SW 1271 (cell line): ENCODE data around the gene MECR.

Source experiments
- DNase-seq, 2 experiments: peaks; one replicate each; lab custom pipeline; 2025; lab: John Stamatoyannopoulos, UW

MECR gene, protein sequence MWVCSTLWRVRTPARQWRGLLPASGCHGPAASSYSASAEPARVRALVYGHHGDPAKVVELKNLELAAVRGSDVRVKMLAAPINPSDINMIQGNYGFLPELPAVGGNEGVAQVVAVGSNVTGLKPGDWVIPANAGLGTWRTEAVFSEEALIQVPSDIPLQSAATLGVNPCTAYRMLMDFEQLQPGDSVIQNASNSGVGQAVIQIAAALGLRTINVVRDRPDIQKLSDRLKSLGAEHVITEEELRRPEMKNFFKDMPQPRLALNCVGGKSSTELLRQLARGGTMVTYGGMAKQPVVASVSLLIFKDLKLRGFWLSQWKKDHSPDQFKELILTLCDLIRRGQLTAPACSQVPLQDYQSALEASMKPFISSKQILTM

GRCh38 chr1:29230553-29231378, at the start of gene MECR:
Gene MECR, minus strand, starts transcription at chr1:29230934. Its CDS starts 28 bp downstream, at chr1:29230906.
- DNase-seq: peak; percentile 60 to 84

DNA sequence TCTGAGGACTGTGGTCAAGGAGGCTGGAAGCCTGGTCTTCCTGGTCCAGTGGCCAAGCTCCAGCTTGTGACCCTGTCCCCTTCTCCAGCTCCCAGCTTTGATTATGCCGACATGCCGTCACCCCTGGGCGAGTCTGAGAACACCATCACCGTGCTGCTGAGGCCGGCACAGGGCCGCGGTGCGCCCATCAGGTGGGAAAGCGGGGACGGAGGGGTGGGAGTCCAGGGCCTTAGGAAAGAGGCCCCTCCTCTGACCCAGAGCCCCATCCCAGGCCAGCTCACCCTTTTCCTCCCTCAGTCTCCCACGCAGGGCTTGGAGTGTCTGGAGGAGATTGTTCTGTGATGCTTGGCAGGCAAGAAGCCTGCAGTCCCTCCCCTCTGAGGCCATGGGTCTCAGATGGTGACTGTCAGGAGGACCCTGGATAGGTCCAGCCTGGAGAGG, 49.2 kb upstream of the MECR start:
- DNase-seq: no peak

DNA sequence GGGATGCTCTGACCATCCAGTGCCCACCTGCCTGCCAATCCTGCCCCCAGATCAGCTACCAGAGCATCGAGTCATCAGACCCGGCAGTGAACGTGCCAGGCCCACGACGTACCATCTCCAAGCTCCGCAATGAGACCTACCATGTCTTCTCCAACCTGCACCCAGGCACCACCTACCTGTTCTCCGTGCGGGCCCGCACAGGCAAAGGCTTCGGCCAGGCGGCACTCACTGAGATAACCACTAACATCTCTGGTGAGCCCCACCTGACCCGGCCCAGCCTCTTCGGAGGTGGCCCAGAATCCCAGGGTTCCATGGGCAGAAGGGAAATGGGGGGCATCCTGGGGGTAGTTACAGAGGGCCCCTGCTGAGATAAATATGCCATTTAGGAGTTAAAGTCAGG, 48.7 kb upstream of the MECR start:
- no peak for DNase-seq

GRCh38 chr1:29278124-29278523, 47.4 kb upstream of the MECR start:
- no peak for DNase-seq

DNA sequence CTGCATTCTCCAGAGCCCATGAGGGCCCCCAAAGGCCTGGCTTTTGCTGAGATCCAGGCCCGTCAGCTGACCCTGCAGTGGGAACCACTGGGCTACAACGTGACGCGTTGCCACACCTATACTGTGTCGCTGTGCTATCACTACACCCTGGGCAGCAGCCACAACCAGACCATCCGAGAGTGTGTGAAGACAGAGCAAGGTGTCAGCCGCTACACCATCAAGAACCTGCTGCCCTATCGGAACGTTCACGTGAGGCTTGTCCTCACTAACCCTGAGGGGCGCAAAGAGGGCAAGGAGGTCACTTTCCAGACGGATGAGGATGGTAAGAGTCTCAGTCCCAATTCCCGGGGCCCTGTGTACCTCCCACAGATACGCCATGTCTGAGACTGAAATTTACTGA, 44.7 kb upstream of the MECR start:
- DNase-seq: no peak

DNA sequence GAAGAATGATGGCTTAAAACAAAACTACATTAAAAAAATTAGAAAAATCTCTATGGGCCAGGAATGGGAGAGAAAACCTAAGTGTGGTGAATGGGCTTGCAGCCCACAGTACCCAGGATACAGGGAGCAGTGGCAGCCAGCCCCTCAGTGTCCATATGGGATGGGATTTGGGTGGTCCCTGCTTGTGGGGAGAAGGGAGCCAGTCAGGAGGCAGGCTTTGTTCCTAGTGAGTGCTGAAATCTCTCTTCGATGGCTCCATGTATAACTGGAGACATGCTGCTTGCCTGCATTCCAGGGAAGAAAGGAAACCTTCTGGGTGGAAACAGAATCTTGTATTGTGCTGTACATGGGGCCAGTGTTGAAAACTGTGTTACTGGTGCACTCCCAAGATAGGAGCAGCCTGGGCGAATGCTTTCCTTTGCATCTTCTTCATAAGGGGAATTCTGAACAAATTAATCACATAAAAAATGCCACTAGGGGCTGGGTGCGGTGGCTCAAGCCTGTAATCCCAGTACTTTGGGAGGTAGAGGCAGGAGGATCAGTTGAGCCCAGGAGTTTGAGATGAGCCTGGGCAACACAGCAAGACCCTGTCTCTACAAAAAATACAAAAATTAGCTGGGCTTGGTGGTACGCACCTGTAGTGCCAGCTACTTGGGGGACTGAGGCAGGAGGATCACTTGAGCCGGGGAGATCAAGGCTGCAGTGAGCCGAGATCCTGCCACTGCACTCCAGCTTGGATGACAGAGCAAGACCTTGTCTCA, 41.6 kb upstream of the MECR start:
- no peak for DNase-seq

DNA sequence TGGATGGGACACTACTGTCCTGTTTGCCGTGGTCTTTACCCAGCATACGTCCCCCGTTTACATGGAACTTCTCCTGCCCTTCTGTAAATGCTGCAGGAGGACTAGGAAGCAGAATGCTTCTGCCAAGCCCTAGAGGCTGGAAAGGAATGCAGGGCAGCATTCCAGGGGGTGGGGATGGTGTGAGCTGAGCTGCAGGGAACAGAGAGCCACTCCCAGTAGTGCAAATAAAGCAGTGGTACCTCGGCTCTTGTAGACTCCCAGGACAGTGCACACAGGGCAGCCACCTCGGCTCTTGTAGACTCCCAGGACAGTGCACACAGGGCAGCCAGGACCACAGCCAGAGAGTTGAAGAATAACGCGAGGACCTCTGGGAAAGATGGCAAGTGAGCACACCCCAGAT, 41.0 kb upstream of the MECR start:
- peak in 1 of 2 experiments; percentile 4 for DNase-seq

DNA sequence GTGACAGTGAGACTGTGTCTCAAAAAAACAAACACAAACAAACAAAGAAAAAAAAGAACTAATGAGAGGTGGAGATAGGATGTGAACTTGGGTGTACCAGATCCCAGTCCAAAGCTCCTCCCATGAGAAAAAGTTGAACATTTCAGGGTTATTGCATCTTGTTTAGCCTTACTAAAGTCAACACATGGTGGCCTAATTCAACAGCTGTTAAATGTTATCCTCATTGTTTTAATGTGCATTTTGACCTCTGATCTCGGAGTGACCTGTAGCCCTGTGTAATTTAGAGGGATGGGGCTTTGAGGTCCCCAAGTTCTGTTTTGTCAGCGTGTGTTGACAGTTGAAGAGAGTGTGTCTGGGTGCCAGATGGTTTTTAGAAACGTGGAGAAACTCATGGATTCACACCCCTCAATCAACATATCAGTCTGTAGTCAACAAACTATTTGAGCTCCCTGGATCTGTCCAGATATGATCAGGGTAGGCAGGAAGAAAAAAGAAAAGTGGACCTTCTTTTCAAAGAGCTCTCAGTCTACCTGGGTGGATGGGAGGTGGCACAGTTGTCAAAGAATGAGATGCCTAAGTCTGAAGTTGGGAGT, 40.3 kb upstream of the MECR start:
- no peak for DNase-seq

DNA sequence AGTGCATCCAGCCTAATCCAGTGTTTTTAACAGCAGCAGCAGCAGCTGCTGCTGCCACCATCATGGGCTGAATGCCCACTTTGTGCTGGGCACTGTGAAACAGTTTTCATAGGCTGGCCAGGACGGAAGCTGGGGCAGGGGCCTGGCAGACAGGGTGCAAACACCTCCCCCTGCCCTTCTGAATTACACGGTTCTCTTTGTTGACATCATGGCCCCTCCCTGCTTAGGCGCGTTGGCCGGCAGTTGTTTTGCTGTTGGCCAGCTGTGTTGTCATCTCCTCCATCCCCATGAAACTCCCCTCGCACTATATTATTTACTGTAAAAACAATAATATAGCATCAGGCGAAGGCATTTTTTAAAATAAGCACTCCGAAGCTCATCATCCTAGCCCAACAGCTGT, 38.6 kb upstream of the MECR start:
- no peak for DNase-seq

GRCh38 chr1:29267321-29268070, 36.8 kb upstream of the MECR start:
- DNase-seq: no peak

- DNase-seq: no peak
These were observed 36.2 kb upstream of the MECR start for GRCh38 chr1:29266912-29267311.

GRCh38 chr1:29264773-29265389, 34.1 kb upstream of the MECR start:
- DNase-seq: no peak

DNA sequence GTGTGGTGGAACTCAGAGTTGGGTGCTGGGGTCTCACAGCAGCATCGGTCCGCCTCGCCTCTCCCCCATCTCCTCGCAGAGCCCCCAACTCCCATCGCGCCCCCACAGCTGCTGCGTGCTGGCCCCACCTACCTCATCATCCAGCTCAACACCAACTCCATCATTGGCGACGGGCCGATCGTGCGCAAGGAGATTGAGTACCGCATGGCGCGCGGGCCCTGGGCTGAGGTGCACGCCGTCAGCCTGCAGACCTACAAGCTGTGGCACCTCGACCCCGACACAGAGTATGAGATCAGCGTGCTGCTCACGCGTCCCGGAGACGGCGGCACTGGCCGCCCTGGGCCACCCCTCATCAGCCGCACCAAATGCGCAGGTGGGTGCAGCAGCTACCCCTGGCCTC, 29.8 kb upstream of the MECR start:
- no peak for DNase-seq

GRCh38 chr1:29259802-29260441, 29.2 kb upstream of the MECR start:
- no peak for DNase-seq

GRCh38 chr1:29258976-29259801, 28.5 kb upstream of the MECR start:
- DNase-seq: no peak

- DNase-seq: no peak
These were observed 27.6 kb upstream of the MECR start for GRCh38 chr1:29258189-29258975.

GRCh38 chr1:29256979-29257804, 26.5 kb upstream of the MECR start:
- no peak for DNase-seq

DNA sequence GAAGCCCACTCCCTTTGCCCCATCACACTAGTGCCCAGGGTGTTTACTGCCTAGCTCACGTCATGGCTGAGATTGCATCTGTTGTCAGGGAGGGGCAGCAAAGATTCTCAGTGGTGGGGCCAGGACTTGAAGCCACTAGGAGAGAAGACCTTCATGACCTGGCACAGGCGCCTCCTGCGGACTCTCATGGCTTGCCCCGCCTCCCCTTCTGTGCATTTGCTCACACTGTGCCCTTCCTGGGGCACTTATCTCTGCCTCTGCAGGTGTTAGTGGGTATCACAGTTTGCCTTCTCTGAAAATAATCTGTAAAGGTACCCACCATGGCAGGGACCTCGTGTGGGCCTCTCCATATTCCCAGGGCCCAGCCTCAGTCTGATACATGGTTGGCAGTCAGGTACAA, 25.7 kb upstream of the MECR start:
- DNase-seq: no peak
